Activated CD4-positive, alpha-beta T cell treated with anti-CD3 and anti-CD28 coated beads, Interleukin-2, amount 10 ng/mL, durations not matched to agents 24 days and 14 days (primary cell): ENCODE data around the gene RPS19BP1. TPM values are rescaled to one million over a fixed set of nuclear protein-coding genes. Genes with fewer than 3 reads are reported as not detected.
"Not testable (repeated sequence)": the region's sequence is repeated elsewhere in the genome, so short reads cannot be mapped to it uniquely, and the experiment has no call there.

Experiments used
- DNase-seq: peaks from one replicate; pipeline ENCODE4 v3.0.0; 2022
- H3K27ac Mint-ChIP-seq: one replicate; pipeline ENCODE4 v1.8.0; 2022; ENCODE audit warnings: mild to moderate bottlenecking, mixed read lengths
- H3K27me3 Mint-ChIP-seq: one replicate; pipeline ENCODE4 v1.8.0; 2022; ENCODE audit warnings: mixed read lengths
- H3K36me3 Mint-ChIP-seq: one replicate; pipeline ENCODE4 v1.8.0; 2022; ENCODE audit warnings: low read depth, mild to moderate bottlenecking, mixed read lengths
- H3K4me1 Mint-ChIP-seq: one replicate; pipeline ENCODE4 v1.8.0; 2021; ENCODE audit warnings: mixed read lengths
- H3K4me3 Mint-ChIP-seq: one replicate; pipeline ENCODE4 v1.8.0; 2022; ENCODE audit warnings: mild to moderate bottlenecking, moderate library complexity, mixed read lengths
- H3K9me3 Mint-ChIP-seq: one replicate; pipeline ENCODE4 v1.8.0; 2021; ENCODE audit warnings: mixed read lengths
- intact Hi-C: fragments of 100-400 bp; cut with micrococcal nuclease; formaldehyde crosslinking; loops from one replicate; pipeline ENCODE4 v1.15.1; 2023
- total RNA-seq: library from RNA; stranded (reverse); gene quantifications from 2 replicates; pipeline ENCODE4 v1.2.3, GENCODE V29; 2022

RPS19BP1 gene
- total RNA-seq, 1 donor from 2014 or later, result 96.9 TPM

DNA sequence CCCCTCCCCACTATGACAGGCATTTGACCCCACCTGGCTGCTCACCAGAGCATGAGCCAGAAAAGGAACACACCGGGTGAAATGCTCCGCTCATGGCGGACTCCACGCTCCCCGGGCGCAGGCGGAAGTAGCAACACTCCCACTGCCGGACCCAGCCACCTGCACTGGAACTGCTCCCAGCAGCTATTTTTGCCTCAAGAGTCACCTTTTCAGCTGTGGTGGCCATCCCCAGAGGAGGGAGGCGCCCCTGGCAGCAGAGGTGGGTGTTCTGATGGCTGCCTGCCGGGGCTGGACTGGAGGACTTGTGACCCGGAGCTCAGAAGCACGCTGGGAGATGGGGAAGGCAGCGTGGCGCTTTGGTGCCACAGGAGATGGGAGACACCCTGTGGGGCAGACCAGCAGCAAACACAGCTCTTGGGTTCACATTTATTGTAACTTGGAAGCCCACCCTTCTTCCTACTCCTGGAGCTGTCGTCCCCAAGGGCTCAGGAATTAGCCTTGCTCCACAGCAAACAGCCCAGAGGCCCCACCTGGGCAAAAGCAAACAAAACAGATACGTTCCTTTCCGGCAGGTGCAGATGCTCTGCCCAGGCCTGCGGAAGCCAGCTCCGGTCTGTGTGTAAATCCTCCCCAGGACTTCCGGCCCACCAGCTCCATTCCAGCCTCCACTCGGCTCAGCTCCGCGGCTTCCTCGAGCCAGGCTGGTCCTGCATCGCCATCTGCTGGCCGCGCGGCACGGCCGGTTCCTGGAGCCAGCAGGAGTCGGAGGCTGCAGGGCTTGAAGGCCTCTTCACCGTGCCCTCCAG is 3.7 kb downstream of the RPS19BP1 start:
- Mint-ChIP-seq H3K36me3 (peaks cover 68% of the 10 kb centered on the region), H3K4me3 (peak overlapping the region; percentile 97), H3K4me1 (peaks cover 72% of the 10 kb centered on the region), H3K27ac (peak overlapping the region; percentile 53), H3K9me3 (no peaks in the 10 kb centered on the region), H3K27me3 (peaks cover 3% of the 10 kb centered on the region)
- peak; percentile 97 for DNase-seq
- intact Hi-C loops, result loop anchor here (1.0 to 10.0 kb wide), 2 partner anchors 36 to 1756 kb away; partner anchors contain the start of gene RANGAP1

DNA sequence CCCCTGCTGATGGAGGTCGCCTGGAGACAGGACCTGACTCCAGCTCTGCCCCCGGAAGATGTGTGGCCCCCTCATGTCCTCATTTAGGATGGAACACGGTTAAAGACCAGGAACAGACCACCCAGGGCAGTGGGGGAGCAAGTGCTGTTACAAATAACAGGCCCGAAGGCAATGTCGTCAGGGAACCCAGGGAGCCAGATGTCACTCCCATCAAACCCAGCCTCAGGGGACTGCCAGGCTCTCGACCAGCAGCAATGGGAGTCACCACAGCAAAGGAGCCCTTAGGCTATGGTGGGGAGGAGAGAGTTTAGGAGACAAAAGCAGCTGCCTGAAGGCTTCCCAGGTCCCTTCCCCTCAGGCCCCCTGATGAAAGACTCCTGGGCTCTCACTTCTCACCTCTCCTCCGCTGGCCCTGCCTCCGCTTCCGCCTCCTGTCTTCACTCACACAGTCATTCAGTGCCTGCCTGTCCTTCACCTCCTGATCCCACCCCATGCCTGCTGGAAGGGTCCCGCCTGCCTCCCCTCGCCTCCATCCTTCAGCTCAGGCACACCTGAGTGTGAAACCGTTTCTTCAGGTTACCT is 4.4 kb downstream of the RPS19BP1 start:
- H3K9me3 Mint-ChIP-seq, result no peaks in the 10 kb centered on the region
- peaks cover 71% of the 10 kb centered on the region for H3K36me3 Mint-ChIP-seq
- peak overlapping the region; percentile 53 for H3K27ac Mint-ChIP-seq
- H3K27me3 Mint-ChIP-seq, result peaks cover 3% of the 10 kb centered on the region
- peak overlapping the region; percentile 97 for H3K4me3 Mint-ChIP-seq
- peaks cover 72% of the 10 kb centered on the region for H3K4me1 Mint-ChIP-seq
- DNase-seq, result no peak
- intact Hi-C loops, result loop anchor here (10.0 kb wide), 1 partner anchor 1757 kb away; the partner anchor contains the start of gene RANGAP1

DNA sequence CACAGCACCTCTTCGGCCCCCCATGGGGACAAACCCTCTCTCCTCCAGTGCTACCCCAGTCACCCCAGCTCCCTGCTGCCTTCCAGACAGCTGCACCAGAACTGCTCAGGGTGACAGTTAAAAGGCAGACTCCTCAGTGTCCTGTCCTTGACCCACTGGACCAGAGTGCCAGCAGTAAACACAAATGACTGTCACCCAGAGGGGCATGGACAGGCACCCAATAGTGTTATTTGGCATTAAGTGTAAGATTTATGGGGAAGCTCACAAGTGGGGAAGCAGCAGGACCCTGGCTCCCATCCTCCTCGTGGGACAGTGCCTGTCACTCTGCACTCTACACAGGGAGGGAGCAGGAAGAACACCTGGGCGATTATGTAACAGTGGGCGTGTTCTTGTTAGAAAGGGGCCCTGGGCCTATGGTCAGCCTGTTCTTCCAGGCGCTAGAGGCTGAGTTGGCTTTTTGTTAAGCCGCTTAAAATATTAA is 5.0 kb downstream of the RPS19BP1 start:
- Mint-ChIP-seq H3K9me3 (no peaks in the 10 kb centered on the region), H3K36me3 (peaks cover 76% of the 10 kb centered on the region), H3K27ac (peak overlapping the region; percentile 62), H3K4me3 (peak overlapping the region; percentile 37), H3K27me3 (no peaks in the 10 kb centered on the region), H3K4me1 (peaks cover 74% of the 10 kb centered on the region)
- no peak for DNase-seq
- intact Hi-C loops, result loop anchor here (2.0 to 10.0 kb wide), 2 partner anchors 185 to 1757 kb away; partner anchors contain the start of gene RANGAP1

- peak; percentile 78 for DNase-seq
- peaks cover 77% of the 10 kb centered on the region for H3K4me1 Mint-ChIP-seq
- no peaks in the 10 kb centered on the region for H3K27me3 Mint-ChIP-seq
- no peaks in the 10 kb centered on the region for H3K9me3 Mint-ChIP-seq
- peak overlapping the region; percentile 62 for H3K27ac Mint-ChIP-seq
- H3K4me3 Mint-ChIP-seq, result peak overlapping the region; percentile 37
- peaks cover 79% of the 10 kb centered on the region for H3K36me3 Mint-ChIP-seq
- intact Hi-C loops, result loop anchor here (2.0 to 10.0 kb wide), 2 partner anchors 184 to 1758 kb away; partner anchors contain the start of gene RANGAP1
Measured at GRCh38 chr22:39526736-39527171, 5.8 kb downstream of the RPS19BP1 start.

GRCh38 chr22:39525658-39525975 is 6.9 kb downstream of the RPS19BP1 start:
- intact Hi-C loops, result loop anchor here (10.0 kb wide), 1 partner anchor 1759 kb away; the partner anchor contains the start of gene RANGAP1

DNA sequence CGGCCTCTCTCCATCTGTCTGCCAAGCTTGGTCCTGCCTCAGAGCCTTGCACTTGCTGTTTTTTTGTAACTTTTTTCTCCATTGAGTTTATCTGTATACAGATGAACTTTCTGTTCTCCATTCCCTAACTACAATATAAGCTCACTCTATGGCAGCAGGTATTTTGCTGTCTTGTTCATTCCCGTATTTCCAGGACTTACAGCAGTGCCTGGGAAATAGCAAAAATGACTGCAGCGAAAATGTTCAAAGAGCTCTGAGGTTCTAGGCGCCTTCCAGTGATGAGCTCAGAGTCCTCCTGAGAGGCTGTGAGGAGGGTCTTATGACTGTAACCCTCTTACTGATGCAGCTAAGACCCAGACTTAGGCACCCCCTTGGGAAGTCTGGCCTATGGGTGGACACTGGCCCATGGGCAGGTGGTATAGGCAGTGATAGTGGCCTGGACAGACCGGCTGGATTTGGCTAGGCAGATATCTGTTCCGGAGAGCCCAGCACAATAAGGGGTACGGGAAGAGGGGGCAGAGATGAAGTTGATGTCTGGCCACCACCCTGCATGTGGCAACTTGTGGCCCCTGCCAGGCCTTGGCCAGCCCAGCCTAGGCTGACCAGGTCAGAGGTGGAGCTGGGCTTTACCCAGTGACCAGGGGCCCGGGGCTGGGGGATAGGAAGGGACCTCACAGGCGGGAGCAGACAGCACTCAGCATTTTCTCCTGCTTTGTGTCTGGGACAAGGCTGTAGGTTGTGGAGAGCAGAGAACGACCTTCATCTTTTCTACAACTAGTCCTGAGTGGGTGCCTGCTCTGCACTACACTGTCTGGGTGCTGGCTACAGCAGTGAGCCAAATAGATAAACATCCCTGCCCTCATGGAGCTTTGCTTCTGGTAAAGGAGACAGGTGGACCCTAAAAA is 7.5 kb downstream of the RPS19BP1 start:
- H3K36me3 Mint-ChIP-seq, result peaks cover 81% of the 10 kb centered on the region
- H3K27ac Mint-ChIP-seq, result peak overlapping the region; percentile 81
- no peak for DNase-seq
- H3K9me3 Mint-ChIP-seq, result no peaks in the 10 kb centered on the region
- intact Hi-C loops, result loop anchor here (10.0 kb wide), 1 partner anchor 1760 kb away; the partner anchor contains the start of gene RANGAP1
- H3K4me3 Mint-ChIP-seq, result peak overlapping the region; percentile 42
- peaks cover 67% of the 10 kb centered on the region for H3K4me1 Mint-ChIP-seq
- peaks cover 2% of the 10 kb centered on the region for H3K27me3 Mint-ChIP-seq

More at GRCh38 chr22:39525658-39525975, 6.9 kb downstream of the RPS19BP1 start:
- peak overlapping the region; percentile 42 for H3K4me3 Mint-ChIP-seq
- peaks cover 69% of the 10 kb centered on the region for H3K4me1 Mint-ChIP-seq
- H3K27me3 Mint-ChIP-seq, result no peaks in the 10 kb centered on the region
- H3K27ac Mint-ChIP-seq, result peak overlapping the region; percentile 73
- H3K9me3 Mint-ChIP-seq, result no peaks in the 10 kb centered on the region
- peaks cover 82% of the 10 kb centered on the region for H3K36me3 Mint-ChIP-seq
- no peak for DNase-seq

DNA sequence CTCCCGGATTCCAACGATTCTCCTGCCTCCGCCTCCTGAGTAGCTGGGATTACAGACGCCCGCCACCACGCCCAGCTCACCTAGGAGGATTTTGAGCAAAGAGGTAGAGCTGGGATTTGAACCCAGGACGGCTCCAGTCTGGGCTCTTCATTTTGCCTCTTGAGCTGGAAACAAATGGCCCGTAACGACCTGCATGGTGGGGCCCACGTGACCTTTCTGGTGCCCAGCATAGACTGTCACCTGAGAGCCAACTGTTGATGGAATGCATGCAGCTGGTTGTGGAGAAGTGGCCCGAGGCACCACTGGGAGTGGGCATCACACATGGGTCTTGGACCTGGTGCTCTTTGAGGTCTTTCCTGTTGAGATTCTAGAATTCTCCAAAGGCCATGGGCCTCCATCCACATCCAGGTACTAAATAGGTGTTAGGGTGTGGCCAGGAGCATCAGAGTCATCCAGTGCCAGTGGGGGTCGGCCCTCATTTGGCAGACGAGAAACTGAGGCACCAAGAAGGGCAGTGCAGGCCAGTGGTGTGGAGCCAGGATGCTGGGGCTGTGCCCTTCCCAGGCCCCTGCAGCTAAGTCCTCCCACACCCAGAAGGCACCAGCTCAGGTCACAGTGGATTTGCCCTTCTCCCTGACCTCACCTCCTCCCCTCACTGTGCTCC is 8.3 kb downstream of the RPS19BP1 start:
- Mint-ChIP-seq H3K4me1 (peaks cover 61% of the 10 kb centered on the region), H3K36me3 (peaks cover 75% of the 10 kb centered on the region), H3K27ac (peak overlapping the region; percentile 81), H3K9me3 (no peaks in the 10 kb centered on the region), H3K27me3 (peaks cover 2% of the 10 kb centered on the region), H3K4me3 (peak overlapping the region; percentile 42)
- DNase-seq, result no peak
- intact Hi-C loops, result loop anchor here (10.0 kb wide), 1 partner anchor 1761 kb away; the partner anchor contains the start of gene RANGAP1

DNA sequence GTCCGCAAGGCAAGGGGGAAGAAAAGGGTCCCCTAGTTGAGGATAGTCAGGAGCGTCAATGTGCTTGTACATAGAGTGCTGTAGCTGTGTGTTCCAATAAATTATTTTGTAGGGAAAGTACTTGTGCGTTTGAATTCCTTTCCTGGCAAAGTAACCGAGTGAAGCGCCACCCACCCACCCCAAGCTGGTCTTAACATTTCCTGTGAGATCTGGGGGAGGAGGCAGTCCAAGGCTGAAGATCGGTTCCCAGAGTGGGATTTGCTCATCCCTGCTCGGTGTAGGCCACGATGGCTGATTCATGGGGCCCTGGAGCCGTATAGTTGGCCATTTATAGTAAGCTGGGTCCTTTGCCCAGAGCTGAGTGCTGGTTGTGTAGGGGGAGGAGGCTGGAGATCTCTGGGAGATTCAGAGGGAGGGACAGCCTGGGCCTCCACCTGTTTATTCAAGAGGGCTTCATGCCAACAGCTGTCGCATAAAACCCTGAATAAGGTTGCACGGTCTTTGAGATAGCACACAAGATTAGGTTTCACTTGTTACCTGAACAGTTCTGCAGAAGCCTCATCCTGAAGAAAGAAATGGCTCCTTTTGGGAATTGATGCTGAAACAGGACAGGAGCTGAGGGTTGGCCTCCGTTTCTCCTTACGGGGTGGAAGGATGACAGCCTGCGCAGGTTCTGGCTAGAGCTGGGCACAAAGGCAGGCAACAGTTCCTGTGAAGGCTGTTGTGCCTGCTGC is 9.8 kb downstream of the RPS19BP1 start:
- Mint-ChIP-seq H3K27me3 (peaks cover 2% of the 10 kb centered on the region), H3K9me3 (no peaks in the 10 kb centered on the region), H3K27ac (peak overlapping the region; percentile 98), H3K36me3 (peaks cover 65% of the 10 kb centered on the region), H3K4me3 (peak overlapping the region; percentile 93), H3K4me1 (peaks cover 59% of the 10 kb centered on the region)
- peak; percentile 72 for DNase-seq
- intact Hi-C loops, result loop anchor here (10.0 kb wide), 1 partner anchor 1762 kb away; the partner anchor contains the start of gene RANGAP1

- peaks cover 55% of the 10 kb centered on the region for H3K4me1 Mint-ChIP-seq
- peaks cover 61% of the 10 kb centered on the region for H3K36me3 Mint-ChIP-seq
- intact Hi-C loops, result loop anchor here (10.0 kb wide), 1 partner anchor 1763 kb away; the partner anchor contains the start of gene RANGAP1
Measured at GRCh38 chr22:39522091-39522490, 10.5 kb downstream of the RPS19BP1 start.

DNA sequence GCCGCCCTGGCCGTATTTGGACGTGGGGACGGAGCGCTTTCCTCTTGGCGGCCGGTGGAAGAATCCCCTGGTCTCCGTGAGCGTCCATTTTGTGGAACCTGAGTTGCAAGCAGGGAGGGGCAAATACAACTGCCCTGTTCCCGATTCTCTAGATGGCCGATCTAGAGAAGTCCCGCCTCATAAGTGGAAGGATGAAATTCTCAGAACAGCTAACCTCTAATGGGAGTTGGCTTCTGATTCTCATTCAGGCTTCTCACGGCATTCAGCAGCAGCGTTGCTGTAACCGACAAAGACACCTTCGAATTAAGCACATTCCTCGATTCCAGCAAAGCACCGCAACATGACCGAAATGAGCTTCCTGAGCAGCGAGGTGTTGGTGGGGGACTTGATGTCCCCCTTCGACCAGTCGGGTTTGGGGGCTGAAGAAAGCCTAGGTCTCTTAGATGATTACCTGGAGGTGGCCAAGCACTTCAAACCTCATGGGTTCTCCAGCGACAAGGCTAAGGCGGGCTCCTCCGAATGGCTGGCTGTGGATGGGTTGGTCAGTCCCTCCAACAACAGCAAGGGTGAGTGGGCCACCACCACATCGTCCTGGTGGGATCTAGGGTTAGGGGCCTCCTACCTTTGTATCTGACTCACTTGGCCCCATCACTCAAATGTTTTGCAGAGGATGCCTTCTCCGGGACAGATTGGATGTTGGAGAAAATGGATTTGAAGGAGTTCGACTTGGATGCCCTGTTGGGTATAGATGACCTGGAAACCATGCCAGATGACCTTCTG is 11.3 kb downstream of the RPS19BP1 start:
- not testable (repeated sequence) for H3K27me3 Mint-ChIP-seq, H3K9me3 Mint-ChIP-seq
- DNase-seq, result peak; percentile 72
- Mint-ChIP-seq H3K4me3 (peak overlapping the region; percentile 93), H3K27ac (peak overlapping the region; percentile 98), H3K4me1 (peaks cover 50% of the 10 kb centered on the region), H3K36me3 (peaks cover 60% of the 10 kb centered on the region)
- intact Hi-C loops, result loop anchor here (2.0 to 10.0 kb wide), 2 partner anchors 122 to 1764 kb away; partner anchors contain the start of genes RANGAP1 and TAB1

More at GRCh38 chr22:39522091-39522490, 10.5 kb downstream of the RPS19BP1 start:
- not testable (repeated sequence) for DNase-seq, H3K27me3 Mint-ChIP-seq, H3K9me3 Mint-ChIP-seq
- H3K4me3 Mint-ChIP-seq, result peak overlapping the region; percentile 93
- H3K27ac Mint-ChIP-seq, result peak overlapping the region; percentile 98

DNA sequence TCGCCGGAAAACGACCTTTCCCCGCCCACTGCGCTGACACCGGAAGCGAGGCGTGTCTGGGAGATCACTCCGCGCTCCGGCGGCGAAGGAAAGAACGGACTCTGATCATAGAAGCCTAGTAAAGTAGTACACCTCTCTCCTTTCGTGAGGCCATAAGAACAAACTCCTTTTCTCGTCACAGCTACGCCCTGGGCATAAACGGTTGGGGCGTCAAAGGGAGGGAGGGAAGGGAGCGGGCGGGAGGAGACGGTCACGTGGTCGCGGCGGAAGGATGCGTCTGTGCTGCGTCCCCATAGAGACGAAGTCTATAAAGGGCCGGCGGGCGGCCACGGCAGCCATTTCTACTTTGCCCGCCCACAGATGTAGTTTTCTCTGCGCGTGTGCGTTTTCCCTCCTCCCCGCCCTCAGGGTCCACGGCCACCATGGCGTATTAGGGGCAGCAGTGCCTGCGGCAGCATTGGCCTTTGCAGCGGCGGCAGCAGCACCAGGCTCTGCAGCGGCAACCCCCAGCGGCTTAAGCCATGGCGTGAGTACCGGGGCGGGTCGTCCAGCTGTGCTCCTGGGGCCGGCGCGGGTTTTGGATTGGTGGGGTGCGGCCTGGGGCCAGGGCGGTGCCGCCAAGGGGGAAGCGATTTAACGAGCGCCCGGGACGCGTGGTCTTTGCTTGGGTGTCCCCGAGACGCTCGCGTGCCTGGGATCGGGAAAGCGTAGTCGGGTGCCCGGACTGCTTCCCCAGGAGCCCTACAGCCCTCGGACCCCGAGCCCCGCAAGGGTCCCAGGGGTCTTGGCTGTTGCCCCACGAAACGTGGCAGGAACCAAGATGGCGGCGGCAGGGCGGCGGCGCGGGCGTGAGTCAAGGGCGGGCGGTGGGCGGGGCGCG is 12.1 kb downstream of the RPS19BP1 start, which contains the start of gene ATF4:
Gene ATF4, plus strand, starts transcription at position 337 of the 880 bp plus-strand sequence. CDS start 884 bp downstream, outside the sequence.
- Mint-ChIP-seq H3K27ac (peak within 1 kb of the TSS; percentile 98), H3K4me3 (peak within 1 kb of the TSS; percentile 93), H3K36me3 (peaks cover 63% of the 10 kb centered on the region), H3K27me3 (peaks cover 2% of the 10 kb centered on the region), H3K9me3 (no peaks in the 10 kb centered on the region), H3K4me1 (peaks cover 51% of the 10 kb centered on the region)
- intact Hi-C loops, result loop anchor here (1.0 to 10.0 kb wide), 5 partner anchors 12 to 1764 kb away; partner anchors contain the start of genes MIEF1, RANGAP1, RPL3 and RPS19BP1
- peak; percentile 96 for DNase-seq
